Panc1 (cell line): ENCODE measurements around the gene FGGY.

ENCODE experiments used
- CTCF ChIP-seq: fragments of 450-650 bp; IDR thresholded peaks from 2 replicates; pipeline ENCODE4 v1.5.1; 2017; ENCODE audit warnings: mild to moderate bottlenecking
- POLR2AphosphoS5 ChIP-seq: IDR thresholded peaks from 2 replicates; pipeline ENCODE4 v1.6.1; 2012; ENCODE audit warnings: mild to moderate bottlenecking, low read depth, low read length, moderate library complexity
- REST ChIP-seq, 2 experiments: IDR thresholded peaks; 2 replicates each; pipeline ENCODE4 v1.6.1; 2011 to 2012; ENCODE audit warnings: low read depth in 2 of 2, control low read depth in 1 of 2, low read length in 1 of 2, mild to moderate bottlenecking in 1 of 2, moderate library complexity in 1 of 2; ENCODE audit not compliant: insufficient read depth in 1 of 2
- SIN3A ChIP-seq: IDR thresholded peaks from 2 replicates; pipeline ENCODE4 v1.6.1; 2012; ENCODE audit warnings: low read depth, mild to moderate bottlenecking, low read length, moderate library complexity, borderline replicate concordance; ENCODE audit not compliant: insufficient read depth
- TCF7L2 ChIP-seq: IDR thresholded peaks from 2 replicates; pipeline ENCODE4 v1.6.1; 2011; ENCODE audit warnings: mild to moderate bottlenecking, low read depth, low read length, inconsistent platforms

- TF ChIP-seq REST (IDR thresholded peaks at IDR 0.05; ENCODE audit: insufficient read depth in 1 of 2, low read depth in 2 of 2, low read length in 1 of 2), result no peak
- TF ChIP-seq CTCF, result no peak
- no peak for TF ChIP-seq TCF7L2
- no peak for TF ChIP-seq POLR2AphosphoS5
- TF ChIP-seq SIN3A, result no peak
Measured at GRCh38 chr1:59696421-59697115, 399.7 kb downstream of the FGGY start.
